SU-DHL-6 (cell line): ENCODE results near the gene KLHL17.

Source experiments
- CTCF ChIP-seq: fragments of 200-600 bp; sonication (generic); IDR thresholded peaks from one replicate; pipeline ENCODE4 v1.5.1; 2017; ENCODE audit warnings: antibody characterized with exemption, mild to moderate bottlenecking, low read length, moderate library complexity; ENCODE audit not compliant: insufficient read depth, poor library complexity, severe bottlenecking
- EZH2phosphoT487 ChIP-seq: fragments of 200-600 bp; sonication (generic), shearing (Covaris generic); conservative IDR thresholded peaks from 2 replicates; pipeline ENCODE4 v1.6.1; 2018; ENCODE audit warnings: mild to moderate bottlenecking, antibody characterized with exemption, low read length, moderate library complexity, mixed read lengths

- TF ChIP-seq CTCF (no peak), EZH2phosphoT487 (no peak)
Observed at GRCh38 chr1:966135-966703, 5.8 kb downstream of the KLHL17 start, which contains the start of gene PLEKHN1.
